ENCODE results near the gene KCNN2.

GRCh38 chr5:114314061-114314460, 47.8 kb upstream of the KCNN2 start:
- TF ChIP-seq ELK1 (IDR thresholded peaks at IDR 0.05; ENCODE audit: low read depth, low read length) (no peak), SKIL (IDR thresholded peaks at IDR 0.05; ENCODE audit: low read depth, poor library complexity, severe bottlenecking) (no peak), EZH2 (IDR thresholded peaks at IDR 0.05; ENCODE audit: borderline replicate concordance, control insufficient read depth, low read depth, low read length) (no peak), ZZZ3 (IDR thresholded peaks at IDR 0.05; ENCODE audit: control insufficient read depth, insufficient read length, low read depth) (no peak), SMARCA5 (IDR thresholded peaks at IDR 0.05) (no peak)
